ENCODE results near the gene GPR119. TPM values are rescaled to one million over a fixed set of nuclear protein-coding genes. Genes with fewer than 3 reads are reported as not detected.
"Not testable (repeated sequence)": the region's sequence is repeated elsewhere in the genome, so short reads cannot be mapped to it uniquely, and the experiment has no call there.

GPR119 gene
- total RNA-seq, 1 donor from 2014 or later, result not detected

DNA sequence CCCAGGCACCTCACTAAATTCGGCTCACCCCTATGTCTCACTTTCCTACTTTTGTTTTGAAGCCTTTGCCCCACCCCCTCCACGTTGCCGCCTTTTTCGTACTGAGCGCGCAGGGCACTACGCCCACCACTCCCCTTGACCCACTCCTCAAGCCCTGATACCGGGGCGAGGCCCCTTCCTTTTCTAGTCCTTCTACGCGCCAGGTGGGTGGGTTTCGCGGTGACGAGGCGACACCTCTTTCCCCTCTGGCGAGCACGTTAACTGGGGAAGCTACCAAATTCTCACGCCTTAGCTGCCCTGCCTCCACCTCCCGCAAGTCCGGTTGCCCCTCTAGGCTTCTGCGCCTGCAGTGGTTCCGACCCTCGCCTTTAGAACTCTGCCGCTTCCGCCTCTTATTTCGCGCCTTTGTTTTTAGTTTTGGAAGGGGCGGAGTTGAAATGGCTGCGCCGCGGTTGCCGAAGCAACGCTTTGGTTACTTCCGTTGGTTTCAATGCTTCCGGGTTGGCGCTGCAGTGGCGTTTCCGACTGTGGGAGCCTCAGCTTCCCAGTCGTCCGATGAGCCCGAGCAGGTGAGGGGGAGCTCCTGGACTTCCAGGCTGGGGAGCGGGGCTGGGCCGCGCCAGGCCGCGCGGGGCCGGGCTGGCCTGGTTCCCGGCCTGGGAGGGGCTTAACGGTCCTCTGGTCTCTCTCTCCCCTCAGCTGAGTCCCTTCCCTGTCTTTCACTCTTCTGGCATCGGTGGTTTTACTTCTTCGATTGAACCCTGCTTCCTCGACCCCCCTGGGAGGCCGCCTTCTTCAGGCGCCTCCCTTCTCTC, 45.9 kb downstream of the GPR119 start, which contains the start of gene SLC25A14:
SLC25A14 (plus strand) TSS at position 512 of the 815 bp plus-strand sequence. CDS start 360 bp downstream, outside the sequence.
- H3K4me1 ChIP-seq, result no peaks in the 10 kb centered on the region
- H3K27ac ChIP-seq, result no peak within 1 kb of the TSS
- no peaks in the 10 kb centered on the region for H3K36me3 ChIP-seq
- H3K79me2 ChIP-seq (ENCODE audit: low read depth), result no peaks in the 10 kb centered on the region
- H3K4me2 ChIP-seq, result peak within 1 kb of the TSS; percentile 73
- TF ChIP-seq, protein P1, sequence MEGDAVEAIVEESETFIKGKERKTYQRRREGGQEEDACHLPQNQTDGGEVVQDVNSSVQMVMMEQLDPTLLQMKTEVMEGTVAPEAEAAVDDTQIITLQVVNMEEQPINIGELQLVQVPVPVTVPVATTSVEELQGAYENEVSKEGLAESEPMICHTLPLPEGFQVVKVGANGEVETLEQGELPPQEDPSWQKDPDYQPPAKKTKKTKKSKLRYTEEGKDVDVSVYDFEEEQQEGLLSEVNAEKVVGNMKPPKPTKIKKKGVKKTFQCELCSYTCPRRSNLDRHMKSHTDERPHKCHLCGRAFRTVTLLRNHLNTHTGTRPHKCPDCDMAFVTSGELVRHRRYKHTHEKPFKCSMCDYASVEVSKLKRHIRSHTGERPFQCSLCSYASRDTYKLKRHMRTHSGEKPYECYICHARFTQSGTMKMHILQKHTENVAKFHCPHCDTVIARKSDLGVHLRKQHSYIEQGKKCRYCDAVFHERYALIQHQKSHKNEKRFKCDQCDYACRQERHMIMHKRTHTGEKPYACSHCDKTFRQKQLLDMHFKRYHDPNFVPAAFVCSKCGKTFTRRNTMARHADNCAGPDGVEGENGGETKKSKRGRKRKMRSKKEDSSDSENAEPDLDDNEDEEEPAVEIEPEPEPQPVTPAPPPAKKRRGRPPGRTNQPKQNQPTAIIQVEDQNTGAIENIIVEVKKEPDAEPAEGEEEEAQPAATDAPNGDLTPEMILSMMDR (IDR thresholded peaks at IDR 0.05), result no peak
- TF ChIP-seq EZH2 (IDR thresholded peaks at IDR 0.05) (no peak), EZH2phosphoT487 (IDR thresholded peaks at IDR 0.05) (no peak)
- no peaks in the 10 kb centered on the region for H3F3A ChIP-seq (ENCODE audit: low read depth)
- Mint-ChIP-seq H3K36me3 (no peaks in the 10 kb centered on the region), H3K4me1 (peaks cover 31% of the 10 kb centered on the region), H3K27me3 (ENCODE audit: insufficient read depth, low read depth) (peaks cover 2% of the 10 kb centered on the region), H3K9me3 (no peaks in the 10 kb centered on the region), H3K27ac (peak within 1 kb of the TSS; percentile 96), H3K4me3 (peak within 1 kb of the TSS; percentile 96)
- H3K9me3 ChIP-seq (ENCODE audit: low read depth), result no peaks in the 10 kb centered on the region
- DNase-seq (ENCODE audit: low spot score), result peak; percentile 81
- no peaks in the 10 kb centered on the region for H3K27me3 ChIP-seq
- H3K4me3 ChIP-seq, result peak within 1 kb of the TSS; percentile 56
- H2AFZ ChIP-seq (replicated peaks), result peak within 1 kb of the TSS; percentile 54
- no peak within 1 kb of the TSS for H3K9ac ChIP-seq
- no peaks in the 10 kb centered on the region for H4K20me1 ChIP-seq (ENCODE audit: low read depth)

DNA sequence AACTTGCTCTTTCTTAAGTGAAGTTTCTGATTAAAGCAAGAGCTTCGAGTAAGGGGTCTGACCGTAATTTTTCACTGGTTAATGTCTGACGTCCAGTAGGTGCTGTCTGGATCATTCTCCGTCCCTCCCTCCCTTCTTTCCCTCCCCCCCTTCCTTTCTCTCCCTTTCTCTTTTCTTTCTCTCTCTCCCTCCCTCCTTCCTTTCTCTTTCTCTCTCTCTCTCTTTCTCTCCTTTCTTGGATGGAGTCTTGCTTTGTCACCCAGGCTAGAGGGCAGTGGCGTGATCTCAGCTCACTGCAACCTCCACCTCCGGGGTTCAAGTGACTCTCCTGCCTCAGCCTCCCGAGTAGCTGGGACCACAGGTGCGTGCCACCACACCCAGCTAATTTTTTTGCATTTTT, 46.6 kb downstream of the GPR119 start:
- H3K36me3 ChIP-seq; H3K36me3 Mint-ChIP-seq; H2AFZ ChIP-seq (replicated peaks); H3K4me1 ChIP-seq; H3K9me3 ChIP-seq (ENCODE audit: low read depth); H3K9ac ChIP-seq; DNase-seq (ENCODE audit: low spot score); H3K27me3 Mint-ChIP-seq (ENCODE audit: insufficient read depth, low read depth); H3K27me3 ChIP-seq; H3K27ac ChIP-seq; H3K79me2 ChIP-seq (ENCODE audit: low read depth); H3F3A ChIP-seq (ENCODE audit: low read depth); H3K9me3 Mint-ChIP-seq; H4K20me1 ChIP-seq (ENCODE audit: low read depth): not testable (repeated sequence)
- H3K4me3 ChIP-seq, result peak overlapping the region; percentile 56
- Mint-ChIP-seq H3K4me1 (peaks cover 31% of the 10 kb centered on the region), H3K27ac (peak overlapping the region; percentile 96), H3K4me3 (peak overlapping the region; percentile 96)
- peak overlapping the region; percentile 73 for H3K4me2 ChIP-seq

DNA sequence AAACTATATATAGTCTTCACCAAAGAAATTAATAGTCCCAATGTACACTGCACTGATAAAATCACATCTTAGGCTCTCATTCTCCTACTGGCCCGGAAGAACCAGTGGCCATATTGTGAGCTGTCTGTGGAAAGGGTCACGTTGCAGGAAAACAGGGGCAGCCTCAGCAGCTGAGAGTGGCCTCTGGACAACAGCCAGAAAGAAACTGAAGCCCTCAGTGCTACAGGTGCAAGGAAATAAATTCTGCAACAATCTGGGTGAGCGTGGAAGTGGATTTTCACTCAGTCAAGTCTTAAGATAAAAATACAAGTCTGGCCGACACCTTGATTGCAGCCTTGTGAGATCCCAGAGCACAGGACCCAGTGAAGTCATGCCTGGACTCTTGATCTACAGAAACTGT, 48.9 kb downstream of the GPR119 start:
- H3K36me3 Mint-ChIP-seq, result no peaks in the 10 kb centered on the region
- peaks cover 2% of the 10 kb centered on the region for H3K27me3 Mint-ChIP-seq (ENCODE audit: insufficient read depth, low read depth)
- peaks cover 18% of the 10 kb centered on the region for H3K4me1 Mint-ChIP-seq
- H3K27me3 ChIP-seq, result no peaks in the 10 kb centered on the region
- H3K4me3 Mint-ChIP-seq, result no peak overlapping the region
- no peak overlapping the region for H3K4me2 ChIP-seq
- H3K9me3 Mint-ChIP-seq, result no peaks in the 10 kb centered on the region
- H3K36me3 ChIP-seq, result no peaks in the 10 kb centered on the region
- no peak overlapping the region for H3K4me3 ChIP-seq
- H3K79me2 ChIP-seq (ENCODE audit: low read depth), result no peaks in the 10 kb centered on the region
- H4K20me1 ChIP-seq (ENCODE audit: low read depth), result no peaks in the 10 kb centered on the region
- no peak overlapping the region for H3K27ac Mint-ChIP-seq
- H2AFZ ChIP-seq (replicated peaks), result no peak overlapping the region
- no peaks in the 10 kb centered on the region for H3K9me3 ChIP-seq (ENCODE audit: low read depth)
- no peak for DNase-seq (ENCODE audit: low spot score)
- no peaks in the 10 kb centered on the region for H3F3A ChIP-seq (ENCODE audit: low read depth)
- TF ChIP-seq EZH2phosphoT487 (IDR thresholded peaks at IDR 0.05), result no peak
- TF ChIP-seq EZH2 (IDR thresholded peaks at IDR 0.05), result no peak
- TF ChIP-seq, protein P1 (IDR thresholded peaks at IDR 0.05), result no peak
- no peak overlapping the region for H3K27ac ChIP-seq
- no peak overlapping the region for H3K9ac ChIP-seq
- H3K4me1 ChIP-seq, result no peaks in the 10 kb centered on the region

Other genes starting within 250 kb of the GPR119 start
- gene AIFM1, start 219.8 kb downstream of the GPR119 start, total RNA-seq (ENCODE audit: low replicate concordance), result 26.2 and 47.7 TPM in 2 replicates
- gene RAB33A, start 213.7 kb downstream of the GPR119 start, total RNA-seq (ENCODE audit: low replicate concordance), result 4.4 and 5.1 TPM in 2 replicates
- 33.1 and 41.8 TPM in 2 replicates for gene ZNF280C, start 116.8 kb downstream of the GPR119 start, total RNA-seq (ENCODE audit: low replicate concordance)
- 13.7 and 19.2 TPM in 2 replicates for gene SLC25A14, start 45.8 kb downstream of the GPR119 start, total RNA-seq (ENCODE audit: low replicate concordance)
- gene RBMX2, start 16.3 kb upstream of the GPR119 start, total RNA-seq (ENCODE audit: low replicate concordance), result 27.8 and 35.4 TPM in 2 replicates

All from neural progenitor cell (in vitro differentiated cells).